ENCODE data around the gene PITX1.
"Not testable (repeated sequence)": the region's sequence is repeated elsewhere in the genome, so short reads cannot be mapped to it uniquely, and the experiment has no call there.

Gene PITX1

GRCh38 chr5:135013947-135014570, 20.0 kb downstream of the PITX1 start:
- DNase-seq = peak in 2 of 10 donors; percentile 8 to 68
- intact Hi-C loops (cut with DNase I) = no loop called here

- DNase-seq = peak in 1 of 10 donors; percentile 51
- intact Hi-C loops (cut with DNase I) = no loop called here
Measured at GRCh38 chr5:135013445-135013844, 20.6 kb downstream of the PITX1 start.

GRCh38 chr5:135012951-135013391, 21.1 kb downstream of the PITX1 start:
- intact Hi-C loops (cut with DNase I) = no loop called here
- peak in 2 of 10 donors; percentile 7 to 67 for DNase-seq

GRCh38 chr5:135012033-135012588, 21.9 kb downstream of the PITX1 start:
- DNase-seq = peak in 2 of 10 donors; percentile 0 to 62
- intact Hi-C loops (cut with DNase I) = no loop called here

GRCh38 chr5:135011355-135012032, 22.5 kb downstream of the PITX1 start:
- intact Hi-C loops (cut with DNase I) = no loop called here
- DNase-seq = peak in 2 of 10 donors; percentile 1 to 33

GRCh38 chr5:135010502-135011354, 23.3 kb downstream of the PITX1 start:
- intact Hi-C loops (cut with DNase I) = no loop called here
- DNase-seq = peak in 2 of 10 donors; percentile 2 to 61

GRCh38 chr5:135009736-135010501, 24.1 kb downstream of the PITX1 start:
- peak in 2 of 10 donors; percentile 1 to 62 for DNase-seq
- intact Hi-C loops (cut with DNase I) = no loop called here

- DNase-seq = peak in 1 of 10 donors; percentile 55
- intact Hi-C loops (cut with DNase I) = no loop called here
Measured at GRCh38 chr5:135008981-135009735, 24.9 kb downstream of the PITX1 start.

- intact Hi-C loops (cut with DNase I) = no loop called here
Measured at GRCh38 chr5:135008556-135008955, 25.5 kb downstream of the PITX1 start.

GRCh38 chr5:135007749-135008363, 26.2 kb downstream of the PITX1 start:
- peak in 1 of 10 donors; percentile 42 for DNase-seq
- intact Hi-C loops (cut with DNase I) = no loop called here

More at GRCh38 chr5:135008556-135008955, 25.5 kb downstream of the PITX1 start:
- peak in 1 of 10 donors; percentile 36 for DNase-seq

GRCh38 chr5:135007305-135007704, 26.7 kb downstream of the PITX1 start:
- DNase-seq = peak in 1 of 10 donors; percentile 67
- intact Hi-C loops (cut with DNase I) = no loop called here

GRCh38 chr5:135005076-135005475, 29.0 kb downstream of the PITX1 start:
- peak in 1 of 10 donors; percentile 39 for DNase-seq
- intact Hi-C loops (cut with DNase I) = no loop called here

GRCh38 chr5:135004376-135004775, 29.7 kb downstream of the PITX1 start:
- intact Hi-C loops (cut with DNase I) = no loop called here
- DNase-seq = peak in 1 of 10 donors; percentile 66

- DNase-seq; intact Hi-C loops (cut with DNase I): not testable (repeated sequence)
Measured at GRCh38 chr5:134998068-134998467, 36.0 kb downstream of the PITX1 start.

GRCh38 chr5:134997015-134997414, 37.0 kb downstream of the PITX1 start:
- DNase-seq = peak in 1 of 10 donors; percentile 22
- intact Hi-C loops (cut with DNase I) = no loop called here

GRCh38 chr5:134995850-134996402, 38.1 kb downstream of the PITX1 start:
- intact Hi-C loops (cut with DNase I) = no loop called here
- no peak for DNase-seq

GRCh38 chr5:134994560-134995156, 39.4 kb downstream of the PITX1 start:
- no peak for DNase-seq
- intact Hi-C loops (cut with DNase I) = no loop called here

- intact Hi-C loops (cut with DNase I) = no loop called here
- DNase-seq = no peak
Measured at GRCh38 chr5:134993161-134993560, 40.9 kb downstream of the PITX1 start.
